Neural progenitor cell (in vitro differentiated cells): ENCODE measurements around the gene RHBDL1.

Experiments used
- CTCF ChIP-seq: fragments of 200-600 bp; sonication (generic); IDR thresholded peaks from 2 replicates; pipeline ENCODE4 v1.5.1; 2017; ENCODE audit warnings: antibody characterized with exemption, mild to moderate bottlenecking
- EZH2 ChIP-seq: fragments of 200-600 bp; sonication (generic); IDR thresholded peaks from 2 replicates; pipeline ENCODE4 v1.6.1; 2017; ENCODE audit warnings: antibody characterized with exemption, mild to moderate bottlenecking, moderate library complexity
- EZH2phosphoT487 ChIP-seq: fragments of 200-600 bp; sonication (generic); IDR thresholded peaks from 2 replicates; pipeline ENCODE4 v1.6.1; 2017; ENCODE audit warnings: antibody characterized with exemption

- TF ChIP-seq CTCF (no peak), EZH2 (no peak), EZH2phosphoT487 (no peak)
Observed at GRCh38 chr16:722835-723633, 47.6 kb downstream of the RHBDL1 start.
